ENCODE data around the gene MIGA1. TPM values are rescaled to one million over a fixed set of nuclear protein-coding genes. Genes with fewer than 3 reads are reported as not detected.
"Not testable (repeated sequence)": the region's sequence is repeated elsewhere in the genome, so short reads cannot be mapped to it uniquely, and the experiment has no call there.

MIGA1 gene
- total RNA-seq, 1 experiment from 2014 or later: 25.7 TPM

DNA sequence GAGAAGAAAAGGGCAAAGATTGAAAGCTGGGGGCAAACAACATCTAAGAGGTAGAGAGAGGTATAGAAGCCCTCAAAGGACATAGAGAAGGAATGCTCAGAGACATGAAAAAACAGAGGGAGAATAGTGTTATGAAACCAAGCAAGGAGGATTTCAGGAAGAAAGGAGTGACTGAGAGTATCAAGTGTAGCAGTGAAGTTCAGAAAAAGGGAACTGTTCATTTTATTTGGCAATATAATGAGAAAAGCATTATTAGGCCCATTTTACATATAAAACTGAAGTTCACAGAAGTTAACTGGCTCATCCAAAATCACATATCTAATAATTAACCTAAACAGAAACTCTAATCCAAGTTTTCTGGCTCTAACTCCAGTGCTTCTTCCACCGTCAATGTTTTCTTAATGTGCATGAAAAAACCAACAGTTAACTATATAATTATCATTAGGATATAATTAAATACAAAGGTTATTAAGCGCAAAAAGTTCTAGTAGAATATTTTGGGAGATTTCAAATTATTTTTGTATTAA lies 126.6 kb downstream of the MIGA1 start:
- DNase-seq (ENCODE audit: low read depth): no peak

DNA sequence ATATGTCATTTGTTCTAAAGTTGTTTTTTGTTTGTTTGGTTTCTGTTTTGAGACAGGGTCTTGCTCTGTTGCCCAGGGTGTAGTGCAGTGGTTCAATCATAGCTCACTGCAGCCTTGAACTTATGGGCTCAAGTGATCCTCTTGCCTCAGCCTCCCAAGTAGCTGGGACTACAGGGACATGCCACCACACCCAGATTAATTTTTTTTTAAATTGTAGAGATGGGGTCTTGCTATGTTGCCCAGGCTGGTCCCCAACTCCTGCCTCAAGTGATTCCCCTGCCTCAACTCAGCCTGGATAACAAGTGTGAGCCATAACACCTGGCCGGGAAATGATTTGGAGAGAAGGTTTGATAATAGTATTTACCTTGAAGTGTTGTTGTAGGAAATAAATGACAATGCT lies 127.2 kb downstream of the MIGA1 start:
- no peak for DNase-seq (ENCODE audit: low read depth)

DNA sequence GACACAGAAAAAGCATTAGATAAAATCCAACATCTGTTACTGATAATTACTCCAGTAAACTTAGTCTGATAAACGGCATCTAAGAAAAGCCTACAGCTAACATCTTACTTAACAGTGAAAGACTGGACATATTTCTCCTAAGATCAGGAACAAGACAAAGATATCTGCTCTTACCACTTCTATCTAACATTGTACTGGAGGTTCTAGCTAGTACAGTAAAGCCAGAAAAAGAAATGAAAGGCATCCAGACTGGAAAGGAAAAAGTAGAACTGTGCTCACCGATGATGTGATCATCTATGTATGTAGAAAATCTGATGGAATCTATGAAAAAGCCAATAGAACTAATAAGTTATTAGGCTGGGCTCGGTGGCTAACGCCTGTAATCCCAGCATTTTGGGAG lies 130.7 kb downstream of the MIGA1 start:
- no peak for DNase-seq (ENCODE audit: low read depth)

DNA sequence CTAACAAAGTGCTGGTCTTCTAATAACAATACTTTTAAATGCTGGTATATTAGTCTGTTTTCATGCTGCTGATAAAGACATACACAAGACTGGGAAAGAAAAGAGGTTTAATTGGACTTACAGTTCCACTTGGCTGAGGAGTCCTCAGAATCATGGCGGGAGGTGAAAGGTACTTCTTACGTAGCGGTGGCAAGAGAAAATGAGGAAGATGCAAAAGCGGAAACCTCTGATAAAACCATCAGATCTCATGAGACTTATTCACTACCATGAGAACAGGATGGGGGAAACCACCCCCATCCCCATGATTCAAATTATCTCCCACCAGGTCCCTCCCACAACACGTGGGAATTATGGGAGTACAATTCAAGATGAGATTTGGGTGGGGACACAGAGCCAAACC lies 139.5 kb downstream of the MIGA1 start:
- not testable (repeated sequence) for DNase-seq (ENCODE audit: low read depth)

DNA sequence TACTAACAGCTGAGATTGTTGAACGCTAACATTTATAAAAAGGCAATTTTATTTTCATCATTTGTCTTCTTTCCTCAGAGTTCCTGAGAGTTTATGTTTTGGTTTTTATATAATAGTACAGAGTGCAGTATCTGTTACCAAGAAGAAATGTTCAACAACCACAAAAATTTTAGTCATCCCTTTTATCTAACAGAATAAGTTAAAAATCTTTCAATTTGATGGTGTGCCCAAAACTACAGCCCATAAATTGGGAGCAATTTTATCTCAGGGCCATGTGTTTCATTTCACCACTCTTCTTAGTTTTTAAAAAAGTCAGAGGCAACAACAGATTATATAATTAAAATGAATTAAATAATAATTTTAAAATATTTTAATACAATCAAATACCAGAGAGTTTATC lies 146.1 kb downstream of the MIGA1 start:
- no peak for DNase-seq (ENCODE audit: low read depth)

DNA sequence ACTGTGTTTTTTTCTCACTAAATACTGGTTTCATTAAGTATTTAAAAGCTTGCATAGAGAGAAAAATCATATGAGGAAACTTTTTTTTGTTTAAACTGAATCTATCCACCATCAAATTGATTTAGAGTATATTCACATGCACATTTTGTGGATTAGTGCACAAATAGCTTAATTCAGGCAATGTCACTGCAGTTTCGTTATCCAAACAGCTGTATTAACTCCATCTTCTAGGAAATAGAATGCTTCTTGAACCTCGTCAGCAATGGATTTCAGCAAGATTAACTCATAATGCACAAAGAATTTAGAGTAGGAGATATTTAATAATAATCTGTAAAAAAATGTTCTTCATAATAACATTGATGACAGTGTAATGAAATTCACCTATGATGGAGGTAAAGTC lies 146.5 kb downstream of the MIGA1 start:
- no peak for DNase-seq (ENCODE audit: low read depth)

DNA sequence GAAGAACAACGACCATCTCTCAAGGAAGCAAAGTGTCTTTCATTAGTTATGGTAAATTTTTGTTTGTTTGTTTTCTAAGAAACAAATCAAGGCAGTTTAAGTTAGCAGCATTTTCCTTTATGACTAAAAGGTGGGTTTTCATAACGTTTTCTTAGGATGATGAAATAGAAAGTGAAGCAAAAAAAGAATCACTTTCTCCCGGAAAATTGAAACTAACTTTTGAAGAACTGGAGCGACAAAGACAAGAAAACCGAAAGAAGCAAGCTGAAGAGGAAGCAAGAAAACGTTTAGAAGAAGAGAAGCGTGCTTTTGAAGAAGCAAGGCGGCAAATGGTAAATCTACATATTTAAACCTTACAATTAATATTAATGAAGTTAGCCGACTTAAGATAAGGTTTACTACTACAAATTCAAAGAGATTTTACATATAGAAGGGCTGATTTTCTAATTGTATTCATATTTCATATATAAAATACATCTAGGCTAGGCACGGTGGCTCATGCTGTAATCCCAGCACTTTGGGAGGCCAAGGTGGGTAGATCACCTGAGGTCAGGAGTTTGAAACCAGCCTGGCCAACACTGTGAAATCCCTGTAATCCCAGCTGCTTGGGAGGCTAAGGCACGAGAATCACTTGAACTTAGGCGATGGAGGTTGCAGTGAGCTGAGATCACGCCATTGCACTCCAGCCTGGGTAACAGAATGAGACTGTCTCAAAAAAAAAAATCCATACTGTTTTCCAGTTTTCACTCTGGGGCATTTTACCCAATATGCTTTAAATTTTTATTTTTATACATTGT lies 147.3 kb downstream of the MIGA1 start:
- DNase-seq (ENCODE audit: low read depth): no peak

DNA sequence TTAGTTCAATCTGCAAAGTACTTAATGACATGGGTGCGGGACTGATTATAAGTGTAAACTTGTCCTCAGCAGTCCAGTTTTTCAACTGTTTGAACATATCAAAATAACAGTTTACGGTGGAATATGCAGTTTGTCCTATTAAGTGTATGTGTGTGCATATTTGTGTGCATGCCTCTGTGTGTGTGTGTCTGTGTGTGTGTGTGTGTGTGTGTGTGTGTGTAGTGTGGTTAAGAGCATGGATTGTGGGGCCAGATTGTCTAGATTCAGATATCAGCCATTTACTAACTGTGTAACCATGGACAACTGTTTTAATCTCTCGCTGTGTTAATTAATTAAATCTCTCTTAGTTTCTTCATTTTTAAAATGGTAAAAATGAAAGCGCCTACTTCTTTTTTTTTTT lies 148.0 kb downstream of the MIGA1 start:
- DNase-seq (ENCODE audit: low read depth): no peak

Other genes with a start within 250 kb of the MIGA1 start
- 88.0 and 118 TPM in 2 replicates for gene ZZZ3, start 97.0 kb upstream of the MIGA1 start, total RNA-seq (2014; rRNA removed; shearing (Covaris generic))
- gene USP33, start 19.8 kb upstream of the MIGA1 start, total RNA-seq (2014; rRNA removed; shearing (Covaris generic)): 83.5 and 87.5 TPM in 2 replicates
- 11.6 and 13.6 TPM in 2 replicates for gene NEXN, start 109.0 kb downstream of the MIGA1 start, total RNA-seq (2014; rRNA removed; shearing (Covaris generic))
- gene FUBP1, start 199.4 kb downstream of the MIGA1 start, total RNA-seq (2014; rRNA removed; shearing (Covaris generic)): 96.9 and 104 TPM in 2 replicates
- gene DNAJB4, start 225.3 kb downstream of the MIGA1 start, total RNA-seq (2014; rRNA removed; shearing (Covaris generic)): 53.3 and 54.4 TPM in 2 replicates